ENCODE results near the gene CLDN19.

The CLDN19 gene

GRCh38 chr1:42774928-42775526, 35.0 kb upstream of the CLDN19 start:
- ATAC-seq, result no peak
- TF ChIP-seq ZFP3 (CRISPR knock-in tag; IDR thresholded peaks at IDR 0.05) (no peak), OSR1 (CRISPR knock-in tag; IDR thresholded peaks at IDR 0.05) (no peak), POU6F1 (CRISPR knock-in tag; IDR thresholded peaks at IDR 0.05; ENCODE audit: borderline replicate concordance, low read depth) (no peak), RARB (CRISPR knock-in tag; IDR thresholded peaks at IDR 0.05) (no peak)

GRCh38 chr1:42773420-42773819, 33.4 kb upstream of the CLDN19 start:
- TF ChIP-seq TOX (CRISPR knock-in tag; IDR thresholded peaks at IDR 0.05; ENCODE audit: borderline replicate concordance) (no peak), ZNF565 (CRISPR knock-in tag; conservative IDR thresholded peaks at IDR 0.05; ENCODE audit: low read depth) (no peak), CREB5 (CRISPR knock-in tag; IDR thresholded peaks at IDR 0.05; ENCODE audit: low read depth) (no peak), CSDC2 (CRISPR knock-in tag; IDR thresholded peaks at IDR 0.05) (no peak), ZFP30 (CRISPR knock-in tag; IDR thresholded peaks at IDR 0.05) (no peak), BACH2 (CRISPR knock-in tag; IDR thresholded peaks at IDR 0.05; ENCODE audit: borderline replicate concordance) (no peak), PPARA (CRISPR knock-in tag; IDR thresholded peaks at IDR 0.05; ENCODE audit: borderline replicate concordance) (no peak), ZFP3 (CRISPR knock-in tag; IDR thresholded peaks at IDR 0.05) (no peak), ZNF8 (CRISPR knock-in tag; IDR thresholded peaks at IDR 0.05) (no peak), PATZ1 (CRISPR knock-in tag; IDR thresholded peaks at IDR 0.05; ENCODE audit: borderline replicate concordance) (no peak), TSHZ2 (CRISPR knock-in tag; IDR thresholded peaks at IDR 0.05) (no peak), ZNF70 (CRISPR knock-in tag; IDR thresholded peaks at IDR 0.05) (no peak), ISL1 (CRISPR knock-in tag; IDR thresholded peaks at IDR 0.05) (no peak), ARNTL (CRISPR knock-in tag; IDR thresholded peaks at IDR 0.05; ENCODE audit: borderline replicate concordance, low read depth) (no peak), TCF4 (CRISPR knock-in tag; IDR thresholded peaks at IDR 0.05; ENCODE audit: borderline replicate concordance) (no peak), GLIS3 (CRISPR knock-in tag; IDR thresholded peaks at IDR 0.05) (no peak), OSR1 (CRISPR knock-in tag; IDR thresholded peaks at IDR 0.05) (no peak), ZC3H10 (CRISPR knock-in tag; IDR thresholded peaks at IDR 0.05) (no peak)
- ATAC-seq, result no peak

- TF ChIP-seq ISL1 (CRISPR knock-in tag; IDR thresholded peaks at IDR 0.05) (no peak), CREB5 (CRISPR knock-in tag; IDR thresholded peaks at IDR 0.05; ENCODE audit: low read depth) (no peak), BACH2 (CRISPR knock-in tag; IDR thresholded peaks at IDR 0.05; ENCODE audit: borderline replicate concordance) (no peak)
- no peak for ATAC-seq
Observed at GRCh38 chr1:42769811-42770210, 29.8 kb upstream of the CLDN19 start.

All from SK-N-SH treated with all-trans-retinoic acid at 6 μM for 48 hours (cell line).